ENCODE measurements around the gene SERPINE1. TPM values are rescaled to one million over a fixed set of nuclear protein-coding genes. Genes with fewer than 3 reads are reported as not detected.

The SERPINE1 gene
- total and polyA plus RNA-seq, 2 of the 13 experiments (the other 11 are each of a cell fraction or from before 2014, with no cell fraction given), result 21.2 to 1,576 TPM

- in situ Hi-C loops (cut with HindIII; ENCODE audit: extremely low pct_ligation_motif_present, low pct_unique_long_range_greater_than_20kb) (no loop called here), intact Hi-C loops (cut with micrococcal nuclease; ENCODE audit: unreplicated experiment) (no loop called here)
- Histone ChIP-seq H3K36me3 (replicated peaks in 1 of 2; ENCODE audit: control insufficient read depth in 1 of 2, insufficient read depth in 2 of 2, low read length in 2 of 2) (no peaks in the 10 kb centered on the region), H3K4me1 (ENCODE audit: insufficient read depth, low read length) (peaks cover 62% of the 10 kb centered on the region), H4K20me1 (ENCODE audit: insufficient read depth, low read length) (no peaks in the 10 kb centered on the region), H3K9me3 (ENCODE audit: low read length) (no peaks in the 10 kb centered on the region), H2AFZ (ENCODE audit: low read length) (no peak overlapping the region), H3K27ac (ENCODE audit: extremely low read length, insufficient read depth, low read length) (no peak overlapping the region), H3K4me3 (replicated peaks in 1 of 3; ENCODE audit: insufficient read depth in 1 of 3, low read depth in 2 of 3, low read length in 3 of 3) (no peak overlapping the region), H3K79me2 (ENCODE audit: insufficient read depth, low read length) (no peaks in the 10 kb centered on the region), H3K9ac (ENCODE audit: insufficient read depth, low read depth, low read length) (no peak overlapping the region), H3K27me3 (ENCODE audit: control insufficient read depth in 1 of 2, insufficient read depth in 2 of 2, low read length in 2 of 2) (0 out of 5 replicates have a peak, but pooled peaks cover 0 to 3% of the 10 kb centered on the region in 2 experiments), H3K4me2 (ENCODE audit: low read depth, low read length) (no peak overlapping the region)
- ChIA-PET CTCF (ENCODE audit: low intra/inter-chr PET ratio, low total read pairs) (no interaction called here), POLR2A (interaction anchor here (1.5 kb wide), 1 partner anchor 9 kb away, joined by 4 read pairs; no protein-coding TSS in a partner anchor)
- no peak for ATAC-seq
- WGBS (ENCODE audit: low lambda C conversion rate), result 68% methylated on average over 3 of the region's 3 CpGs
- TF ChIP-seq, protein P1, sequence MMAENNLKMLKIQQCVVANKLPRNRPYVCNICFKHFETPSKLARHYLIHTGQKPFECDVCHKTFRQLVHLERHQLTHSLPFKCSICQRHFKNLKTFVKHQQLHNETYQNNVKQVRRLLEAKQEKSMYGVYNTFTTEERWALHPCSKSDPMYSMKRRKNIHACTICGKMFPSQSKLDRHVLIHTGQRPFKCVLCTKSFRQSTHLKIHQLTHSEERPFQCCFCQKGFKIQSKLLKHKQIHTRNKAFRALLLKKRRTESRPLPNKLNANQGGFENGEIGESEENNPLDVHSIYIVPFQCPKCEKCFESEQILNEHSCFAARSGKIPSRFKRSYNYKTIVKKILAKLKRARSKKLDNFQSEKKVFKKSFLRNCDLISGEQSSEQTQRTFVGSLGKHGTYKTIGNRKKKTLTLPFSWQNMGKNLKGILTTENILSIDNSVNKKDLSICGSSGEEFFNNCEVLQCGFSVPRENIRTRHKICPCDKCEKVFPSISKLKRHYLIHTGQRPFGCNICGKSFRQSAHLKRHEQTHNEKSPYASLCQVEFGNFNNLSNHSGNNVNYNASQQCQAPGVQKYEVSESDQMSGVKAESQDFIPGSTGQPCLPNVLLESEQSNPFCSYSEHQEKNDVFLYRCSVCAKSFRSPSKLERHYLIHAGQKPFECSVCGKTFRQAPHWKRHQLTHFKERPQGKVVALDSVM (CRISPR knock-in tag; IDR thresholded peaks at IDR 0.05), result peak; percentile 69; the same call in 1 of the 2 replicates
- TF ChIP-seq ZNF121 (CRISPR knock-in tag; IDR thresholded peaks at IDR 0.05), result peak; percentile 68; the same call in 1 of the 2 replicates
- TF ChIP-seq, protein P2, sequence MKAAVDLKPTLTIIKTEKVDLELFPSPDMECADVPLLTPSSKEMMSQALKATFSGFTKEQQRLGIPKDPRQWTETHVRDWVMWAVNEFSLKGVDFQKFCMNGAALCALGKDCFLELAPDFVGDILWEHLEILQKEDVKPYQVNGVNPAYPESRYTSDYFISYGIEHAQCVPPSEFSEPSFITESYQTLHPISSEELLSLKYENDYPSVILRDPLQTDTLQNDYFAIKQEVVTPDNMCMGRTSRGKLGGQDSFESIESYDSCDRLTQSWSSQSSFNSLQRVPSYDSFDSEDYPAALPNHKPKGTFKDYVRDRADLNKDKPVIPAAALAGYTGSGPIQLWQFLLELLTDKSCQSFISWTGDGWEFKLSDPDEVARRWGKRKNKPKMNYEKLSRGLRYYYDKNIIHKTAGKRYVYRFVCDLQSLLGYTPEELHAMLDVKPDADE (CRISPR knock-in tag; IDR thresholded peaks at IDR 0.05), result no peak
- no TSS peak for BruUV-seq (replicated peaks)
- no peak for FAIRE-seq
- no peak for DNase-seq (ENCODE audit: low spot score)
These were observed 11.7 kb upstream of the SERPINE1 start for GRCh38 chr7:101115215-101115614.

- no peaks in the 10 kb centered on the region for H3K79me2 ChIP-seq (ENCODE audit: insufficient read depth, low read length)
- peaks cover 68% of the 10 kb centered on the region for H3K4me1 ChIP-seq (ENCODE audit: insufficient read depth, low read length)
- H3K27me3 ChIP-seq (ENCODE audit: control insufficient read depth in 1 of 2, insufficient read depth in 2 of 2, low read length in 2 of 2), result 0 out of 5 replicates have a peak, but pooled peaks cover 0 to 1% of the 10 kb centered on the region in 2 experiments
- H4K20me1 ChIP-seq (ENCODE audit: insufficient read depth, low read length), result no peaks in the 10 kb centered on the region
- H3K9ac ChIP-seq (ENCODE audit: insufficient read depth, low read depth, low read length), result no peak overlapping the region
- no peak overlapping the region for H3K27ac ChIP-seq (ENCODE audit: extremely low read length, insufficient read depth, low read length)
- WGBS (ENCODE audit: low lambda C conversion rate), result 33% methylated on average over 6 of the region's 10 CpGs
- CTCF ChIA-PET (ENCODE audit: low intra/inter-chr PET ratio, low total read pairs), result no interaction called here
- no peak overlapping the region for H2AFZ ChIP-seq (ENCODE audit: low read length)
- DNase-seq (ENCODE audit: low spot score) (no peak), ATAC-seq (no peak), FAIRE-seq (no peak)
- no peaks in the 10 kb centered on the region for H3K9me3 ChIP-seq (ENCODE audit: low read length)
- no TSS peak for BruUV-seq (replicated peaks)
- peak overlapping the region; percentile 41; the same call in 1 of the 2 replicates for H3K4me2 ChIP-seq (ENCODE audit: low read depth, low read length)
- TF ChIP-seq ZFX (CRISPR knock-in tag; IDR thresholded peaks at IDR 0.05; ENCODE audit: low read depth), result 0 out of 2 replicates have a peak, but pooled peaks have one; percentile 1
- peak; percentile 47; the same call in 1 of the 2 replicates for TF ChIP-seq ZNF7 (CRISPR knock-in tag; IDR thresholded peaks at IDR 0.05)
- TF ChIP-seq CBX2 (IDR thresholded peaks at IDR 0.05; ENCODE audit: low read depth, low read length), result no peak
- TF ChIP-seq CBX2 (CRISPR knock-in tag; IDR thresholded peaks at IDR 0.05; ENCODE audit: low read depth), result no peak
- no peak overlapping the region for H3K4me3 ChIP-seq (replicated peaks in 1 of 3; ENCODE audit: insufficient read depth in 1 of 3, low read depth in 2 of 3, low read length in 3 of 3)
- POLR2A ChIA-PET, result interaction anchor here (0.8 to 1.9 kb wide), 8 partner anchors 9 to 531 kb away, joined by 3 to 17 read pairs (median 6); partner anchors contain the start of genes FBXO24, LRCH4, SERPINE1 and SRRT
- H3K36me3 ChIP-seq (replicated peaks in 1 of 2; ENCODE audit: control insufficient read depth in 1 of 2, insufficient read depth in 2 of 2, low read length in 2 of 2), result no peaks in the 10 kb centered on the region
- in situ Hi-C loops (cut with HindIII; ENCODE audit: extremely low pct_ligation_motif_present, low pct_unique_long_range_greater_than_20kb), result no loop called here
- intact Hi-C loops (cut with micrococcal nuclease; ENCODE audit: unreplicated experiment), result no loop called here
These were observed 10.0 kb upstream of the SERPINE1 start for GRCh38 chr7:101116898-101117297.

Data from HepG2 (cell line).